Neuronal stem cell (in vitro differentiated cells): Measurements from ENCODE around the gene KRTAP10-6.
"Not testable (repeated sequence)": the region's sequence is repeated elsewhere in the genome, so short reads cannot be mapped to it uniquely, and the experiment has no call there.

Experiments used
- DNase-seq: peaks from one replicate; pipeline ENCODE4 v3.0.0-alpha.2; 2013; ENCODE audit warnings: low spot score
- H2AFZ ChIP-seq: one replicate; pipeline ENCODE4 v1.6.1; 2013; ENCODE audit warnings: mild to moderate bottlenecking, low read length, inconsistent platforms
- H2AK5ac ChIP-seq: 2 replicates; pipeline ENCODE4 v1.6.1; 2013; ENCODE audit warnings: low read depth, mild to moderate bottlenecking, inconsistent platforms, low read length, moderate library complexity, mixed read lengths
- H2BK120ac ChIP-seq: 2 replicates; pipeline ENCODE4 v1.6.1; 2013; ENCODE audit warnings: low read depth, mild to moderate bottlenecking, inconsistent platforms, low read length, moderate library complexity, mixed read lengths
- H2BK12ac ChIP-seq: one replicate; pipeline ENCODE4 v1.6.1; 2013; ENCODE audit warnings: low read length, inconsistent platforms
- H2BK15ac ChIP-seq: 2 replicates; pipeline ENCODE4 v1.6.1; 2013; ENCODE audit warnings: mild to moderate bottlenecking, low read length, inconsistent platforms, mixed read lengths
- H2BK5ac ChIP-seq: one replicate; pipeline ENCODE4 v1.6.1; 2013; ENCODE audit warnings: inconsistent platforms, mild to moderate bottlenecking, low read length, moderate library complexity
- H3K14ac ChIP-seq: one replicate; pipeline ENCODE4 v1.6.1; 2013; ENCODE audit warnings: low read length, inconsistent platforms
- H3K18ac ChIP-seq: 2 replicates; pipeline ENCODE4 v1.6.1; 2013; ENCODE audit warnings: low read length, inconsistent platforms
- H3K23ac ChIP-seq: 2 replicates; pipeline ENCODE4 v1.6.1; 2013; ENCODE audit warnings: low read depth, mild to moderate bottlenecking, mixed read lengths, low read length, inconsistent platforms; ENCODE audit not compliant: poor library complexity
- H3K27ac ChIP-seq: replicated peaks from 3 replicates; pipeline ENCODE4 v1.5.1; 2013; ENCODE audit warnings: low read length, inconsistent platforms
- H3K27me3 ChIP-seq, 3 experiments: 2 replicates each; pipeline ENCODE4 v1.6.1; 2013; ENCODE audit warnings: low read length in 3 of 3, mild to moderate bottlenecking in 2 of 3, inconsistent platforms in 1 of 3, low read depth in 1 of 3, mixed read lengths in 1 of 3, moderate library complexity in 1 of 3; ENCODE audit not compliant: control insufficient read depth in 3 of 3, insufficient read depth in 3 of 3
- H3K36me3 ChIP-seq, 2 donors: replicated peaks in 1 of 2; 2 replicates each; pipeline ENCODE4 v1.6.1; 2013; ENCODE audit warnings: low read length in 2 of 2; ENCODE audit not compliant: control insufficient read depth in 2 of 2, insufficient read depth in 2 of 2
- H3K4ac ChIP-seq: 2 replicates; pipeline ENCODE4 v1.6.1; 2013; ENCODE audit warnings: inconsistent platforms, mild to moderate bottlenecking, low read length, moderate library complexity
- H3K4me1 ChIP-seq, 2 donors: 1 replicate in 1 of 2; 2 replicates in 1 of 2; pipeline ENCODE4 v1.6.1; 2013; ENCODE audit warnings: low read length in 2 of 2, low read depth in 1 of 2; ENCODE audit not compliant: control insufficient read depth in 2 of 2, insufficient read depth in 1 of 2
- H3K4me2 ChIP-seq: one replicate; pipeline ENCODE4 v1.6.1; 2013; ENCODE audit warnings: mild to moderate bottlenecking, low read length, inconsistent platforms; ENCODE audit not compliant: insufficient read depth, poor library complexity, severe bottlenecking
- H3K4me3 ChIP-seq, 2 donors: 2 replicates each; pipeline ENCODE4 v1.5.1; 2013; ENCODE audit warnings: low read length in 2 of 2, mild to moderate bottlenecking in 2 of 2, inconsistent platforms in 1 of 2, moderate library complexity in 1 of 2
- H3K79me1 ChIP-seq: one replicate; pipeline ENCODE4 v1.6.1; 2013; ENCODE audit warnings: low read depth, mild to moderate bottlenecking, inconsistent platforms, low read length, moderate library complexity
- H3K9ac ChIP-seq: one replicate; pipeline ENCODE4 v1.6.1; 2013; ENCODE audit warnings: mild to moderate bottlenecking, low read depth, low read length, inconsistent platforms; ENCODE audit not compliant: poor library complexity
- H3K9me3 ChIP-seq, 2 donors: replicated peaks in 1 of 2; 2 replicates each; pipeline versions ENCODE3 to v1.6.1; 2013; ENCODE audit warnings: low read length in 2 of 2, mild to moderate bottlenecking in 2 of 2, inconsistent platforms in 1 of 2, low read depth in 1 of 2, mixed read lengths in 1 of 2, moderate library complexity in 1 of 2; ENCODE audit not compliant: control insufficient read depth in 2 of 2, insufficient read depth in 1 of 2
- H4K8ac ChIP-seq: one replicate; pipeline ENCODE4 v1.6.1; 2013; ENCODE audit warnings: low read depth, mild to moderate bottlenecking, inconsistent platforms, low read length, moderate library complexity
- H4K91ac ChIP-seq: one replicate; pipeline ENCODE4 v1.6.1; 2013; ENCODE audit warnings: low read length, low read depth, mild to moderate bottlenecking, inconsistent platforms; ENCODE audit not compliant: poor library complexity
- WGBS, 2 donors: extraction: QIAGEN DNeasy Blood & Tissue Kit; methylation state at CpG; one replicate each; pipeline ENCODE4 v1.1.7; 2013; ENCODE audit warnings: missing lambda C conversion rate in 2 of 2, mixed read lengths in 1 of 2; ENCODE audit not compliant: insufficient read length in 2 of 2, insufficient replicate concordance in 1 of 2; ENCODE audit errors: extremely low coverage in 2 of 2; 5-methylcytosine and 5-hydroxymethylcytosine counted together

KRTAP10-6 gene

DNA sequence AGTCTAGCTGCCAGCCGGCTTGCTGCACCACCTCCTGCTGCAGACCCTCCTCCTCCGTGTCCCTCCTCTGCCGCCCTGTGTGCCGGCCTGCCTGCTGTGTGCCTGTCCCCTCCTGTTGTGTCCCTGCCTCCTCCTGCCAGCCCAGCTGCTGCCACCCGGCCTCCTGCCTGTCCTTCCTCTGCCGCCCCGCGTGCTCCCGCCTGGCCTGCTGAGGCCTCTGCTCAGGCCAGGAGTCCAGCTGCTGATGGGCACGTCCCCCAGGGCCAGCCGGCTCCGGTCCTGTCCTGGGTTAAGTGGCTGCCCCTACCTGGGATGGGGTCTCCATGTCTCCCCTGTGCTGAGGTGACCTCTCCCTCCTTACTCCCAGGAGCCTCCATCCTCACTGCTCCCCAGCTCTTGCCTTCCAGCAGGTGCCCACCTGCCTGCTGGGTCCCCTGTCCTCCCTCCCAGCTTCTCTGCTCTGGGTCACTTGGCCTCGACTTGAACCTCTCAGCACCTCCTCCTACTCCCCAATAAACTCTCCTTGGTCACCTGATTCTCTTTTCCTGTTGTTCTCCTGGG, 20.4 kb upstream of the KRTAP10-6 start:
- Histone ChIP-seq H3K18ac (peak overlapping the region; percentile 57), H3K4me2 (no peak overlapping the region), H3K4me3 (peak overlapping the region in 1 of 2 donors; percentile 8), H3K9ac (no peak overlapping the region), H2BK5ac (no peak overlapping the region), H3K14ac (peak overlapping the region; percentile 97), H3K36me3 (no peaks in the 10 kb centered on the region), H3K27me3 (no peaks in the 10 kb centered on the region), H2AK5ac (peak overlapping the region; percentile 96), H2BK120ac (peak overlapping the region; percentile 35), H3K79me1 (no peaks in the 10 kb centered on the region), H3K9me3 (peaks cover 3 to 8% of the 10 kb centered on the region in 2 donors), H3K23ac (peak overlapping the region; percentile 22), H2AFZ (no peak overlapping the region), H4K91ac (peak overlapping the region; percentile 77), H3K4ac (no peak overlapping the region), H2BK12ac (peak overlapping the region; percentile 41), H3K4me1 (no peaks in the 10 kb centered on the region), H3K27ac (no peak overlapping the region), H2BK15ac (peak overlapping the region; percentile 84), H4K8ac (no peak overlapping the region)
- WGBS, 2 donors, result no CpG with 5 or more reads among the region's 13 CpGs
- no peak for DNase-seq

- H4K91ac ChIP-seq, result peak within 1 kb of the TSS; percentile 77
- no peak for DNase-seq
- no CpG with 5 or more reads among the region's 8 CpGs for WGBS, 2 donors
Measured at GRCh38 chr21:44612029-44612486, 19.8 kb upstream of the KRTAP10-6 start, which contains the start of gene KRTAP10-8. Gene KRTAP10-8, plus strand, starts transcription at chr21:44612079. Its CDS starts 22 bp downstream, at chr21:44612101.

DNA sequence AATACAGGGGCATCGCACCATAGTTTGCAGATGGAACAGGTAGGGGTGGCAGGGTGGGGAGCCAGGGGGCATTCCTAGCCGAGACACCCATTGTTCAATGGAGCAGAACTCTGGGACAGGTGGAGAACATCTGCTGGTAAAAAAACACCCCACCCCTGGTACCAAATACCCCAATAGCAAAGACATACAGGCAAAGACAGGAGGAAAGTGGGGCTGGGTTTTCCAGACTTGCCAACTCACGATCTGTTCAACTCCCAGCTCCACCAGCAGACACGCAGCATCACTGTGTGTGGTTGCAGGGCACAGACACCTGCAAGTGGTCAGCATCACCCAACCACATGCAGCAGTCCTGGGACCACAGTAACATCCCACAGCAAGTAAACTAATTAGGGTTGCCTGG, 19.2 kb upstream of the KRTAP10-6 start:
- Histone ChIP-seq H4K8ac (no peak overlapping the region), H3K4me3 (peak overlapping the region in 1 of 2 donors; percentile 22), H3K23ac (no peak overlapping the region), H3K27ac (no peak overlapping the region), H2BK120ac (no peak overlapping the region), H2BK12ac (no peak overlapping the region), H3K4ac (no peak overlapping the region), H3K18ac (no peak overlapping the region), H3K9me3 (peaks cover 3 to 8% of the 10 kb centered on the region in 2 donors), H2BK15ac (no peak overlapping the region), H4K91ac (no peak overlapping the region), H3K36me3 (no peaks in the 10 kb centered on the region), H2BK5ac (no peak overlapping the region), H2AFZ (no peak overlapping the region), H3K27me3 (no peaks in the 10 kb centered on the region), H3K79me1 (no peaks in the 10 kb centered on the region), H2AK5ac (no peak overlapping the region), H3K4me1 (no peaks in the 10 kb centered on the region), H3K9ac (no peak overlapping the region), H3K4me2 (no peak overlapping the region), H3K14ac (no peak overlapping the region)
- DNase-seq, result no peak
- no CpG with 5 or more reads among the region's 4 CpGs for WGBS, 2 donors

More at GRCh38 chr21:44612029-44612486, 19.8 kb upstream of the KRTAP10-6 start, which contains the start of gene KRTAP10-8:
- no peak within 1 kb of the TSS for H3K4me2 ChIP-seq
- peak within 1 kb of the TSS; percentile 22 for H3K23ac ChIP-seq
- peaks cover 3 to 8% of the 10 kb centered on the region in 2 donors for H3K9me3 ChIP-seq
- peak within 1 kb of the TSS; percentile 84 for H2BK15ac ChIP-seq
- H4K8ac ChIP-seq, result no peak within 1 kb of the TSS
- H3K9ac ChIP-seq, result peak within 1 kb of the TSS; percentile 61
- peak within 1 kb of the TSS; percentile 35 for H2BK120ac ChIP-seq
- peak within 1 kb of the TSS; percentile 41 for H2BK12ac ChIP-seq
- H3K14ac ChIP-seq, result peak within 1 kb of the TSS; percentile 97
- no peak within 1 kb of the TSS for H3K27ac ChIP-seq
- peak within 1 kb of the TSS in 1 of 2 donors; percentile 22 for H3K4me3 ChIP-seq
- H3K36me3 ChIP-seq, result no peaks in the 10 kb centered on the region
- H2BK5ac ChIP-seq, result no peak within 1 kb of the TSS
- peak within 1 kb of the TSS; percentile 96 for H2AK5ac ChIP-seq
- H3K18ac ChIP-seq, result peak within 1 kb of the TSS; percentile 77
- no peaks in the 10 kb centered on the region for H3K79me1 ChIP-seq
- no peak within 1 kb of the TSS for H3K4ac ChIP-seq
- no peaks in the 10 kb centered on the region for H3K4me1 ChIP-seq
- H3K27me3 ChIP-seq, result no peaks in the 10 kb centered on the region
- no peak within 1 kb of the TSS for H2AFZ ChIP-seq

DNA sequence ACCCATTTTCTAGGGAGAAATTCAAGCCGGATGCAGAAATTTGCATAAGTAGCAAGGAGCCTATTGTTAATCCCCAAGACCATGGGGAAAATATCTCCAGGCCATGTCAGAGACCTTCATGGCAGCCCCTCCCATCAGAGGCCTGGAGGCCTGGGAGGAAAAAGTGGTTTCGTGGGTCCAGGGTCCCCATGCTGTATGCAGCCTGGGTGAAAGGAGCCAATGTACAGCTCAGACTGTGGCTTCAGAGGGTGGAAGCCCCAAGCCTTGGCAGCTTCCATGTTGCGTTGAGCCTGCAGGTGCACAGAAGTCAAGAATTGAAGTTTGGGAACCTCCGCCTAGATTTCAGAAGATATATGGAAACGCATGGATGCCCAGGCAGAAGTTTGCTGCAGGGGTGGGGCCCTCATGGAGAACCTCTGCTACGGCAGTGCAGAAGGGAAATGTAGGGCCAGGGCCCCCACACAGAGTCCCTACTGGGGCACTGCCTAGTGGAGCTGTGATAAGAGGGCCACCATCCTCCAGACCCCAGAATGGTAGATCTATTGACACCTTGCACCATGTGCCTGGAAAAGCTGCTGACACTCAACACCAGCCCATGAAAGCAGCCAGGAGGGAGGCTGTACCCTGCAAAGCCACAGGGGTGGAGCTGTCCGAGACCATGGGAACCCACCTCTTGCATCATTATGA, 18.0 kb upstream of the KRTAP10-6 start:
- not testable (repeated sequence) for H2BK15ac ChIP-seq, H2BK5ac ChIP-seq, H3K4ac ChIP-seq, H3K79me1 ChIP-seq, H3K14ac ChIP-seq, DNase-seq, H3K9ac ChIP-seq, H3K9me3 ChIP-seq, H4K91ac ChIP-seq, H3K27ac ChIP-seq, H3K27me3 ChIP-seq, H3K23ac ChIP-seq, H2AFZ ChIP-seq, H3K4me2 ChIP-seq, H3K18ac ChIP-seq, H3K4me1 ChIP-seq, H2AK5ac ChIP-seq, H2BK12ac ChIP-seq, H3K36me3 ChIP-seq, H3K4me3 ChIP-seq, H2BK120ac ChIP-seq, H4K8ac ChIP-seq
- no CpG with 5 or more reads among the region's 7 CpGs for WGBS, 2 donors
